K562 (cell line): ENCODE measurements around the gene MYO3B. TPM values are rescaled to one million over a fixed set of nuclear protein-coding genes. Genes with fewer than 3 reads are reported as not detected.

Experiments
- AFF1 ChIP-seq, 2 experiments: fragments of 450-650 bp; IDR thresholded peaks; 2 replicates each; pipeline ENCODE4 v1.6.1; 2018; ENCODE audit warnings: mild to moderate bottlenecking in 2 of 2, low read depth in 1 of 2; ENCODE audit not compliant: partially characterized antibody in 2 of 2
- BCL6 ChIP-seq: fragments of 250-450 bp; sonication (Bioruptor Pico); IDR thresholded peaks from 2 replicates; pipeline ENCODE4 v1.4.0; 2020
- CBX5 ChIP-seq: IDR thresholded peaks from 2 replicates; pipeline ENCODE4 v1.6.1; 2014; ENCODE audit warnings: low read depth, borderline replicate concordance
- CEBPB ChIP-seq: fragments of 450-650 bp; IDR thresholded peaks from 2 replicates; pipeline ENCODE4 v1.6.1; 2016; ENCODE audit warnings: missing genetic modification characterization, missing compliant biosample characterization
- DDX20 ChIP-seq: fragments of 450-650 bp; IDR thresholded peaks from 2 replicates; pipeline ENCODE4 v1.6.1; 2016; ENCODE audit warnings: missing genetic modification characterization, low read depth, mild to moderate bottlenecking, missing compliant biosample characterization, moderate library complexity
- HIVEP1 ChIP-seq: fragments of 250-450 bp; sonication (Bioruptor Pico); IDR thresholded peaks from 2 replicates; pipeline ENCODE4 v1.4.0; 2020; ENCODE audit warnings: mild to moderate bottlenecking
- MLLT1 ChIP-seq, 2 experiments: fragments of 450-650 bp; IDR thresholded peaks; 2 replicates each; pipeline ENCODE4 v1.6.1; 2016
- SRSF9 ChIP-seq: fragments of 200-400 bp; formaldehyde crosslinking; IDR thresholded peaks from 2 replicates; pipeline ENCODE4 v1.6.1; 2017; ENCODE audit warnings: low read depth, low read length, borderline replicate concordance
- TBP ChIP-seq: optimal IDR thresholded peaks from 2 replicates; pipeline ENCODE3; 2011; ENCODE audit warnings: low read depth, low read length, improper control_type of control experiment
- ZNF133 ChIP-seq: fragments of 250-450 bp; sonication (Bioruptor Pico); IDR thresholded peaks from 2 replicates; pipeline ENCODE4 v1.4.0; 2020; ENCODE audit warnings: mild to moderate bottlenecking
- ZNF23 ChIP-seq: fragments of 250-450 bp; sonication (Bioruptor Pico); IDR thresholded peaks from 2 replicates; pipeline ENCODE4 v1.4.0; 2020; ENCODE audit warnings: mild to moderate bottlenecking
- ZNF239 ChIP-seq: fragments of 250-450 bp; sonication (Bioruptor Pico); IDR thresholded peaks from 2 replicates; pipeline ENCODE4 v1.4.0; 2020; ENCODE audit warnings: mild to moderate bottlenecking
- ZNF449 ChIP-seq: fragments of 250-450 bp; sonication (Bioruptor Pico); IDR thresholded peaks from 2 replicates; pipeline ENCODE4 v1.8.0; 2022; ENCODE audit warnings: moderate library complexity, mild to moderate bottlenecking, inconsistent platforms
- polyA plus RNA-seq, 8 experiments: library from polyadenylated mRNA; depleted of rRNA in 4 of 8; stranded (reverse) in 5 of 8; unstranded in 3 of 8; fragments of >200 nt; fragmentation: Nextera tagmentation in 2 of 8; fragmentation: Illumina TruSeq in 1 of 8; extraction: Ambion mirVana in 2 of 8; extraction: Trizol in 1 of 8; gene quantifications; 2 replicates each; pipeline versions ENCODE4 v1.2.1 to v1.2.3, GENCODE V29; 2011 to 2014; ENCODE audit warnings: inconsistent platforms in 1 of 8, missing spikeins in 1 of 8
- total RNA-seq, 7 experiments: library from RNA; depleted of rRNA in 6 of 7; stranded (reverse); fragments of >200 nt in 6 of 7; fragmentation: Illumina TruSeq in 2 of 7; extraction: Trizol in 2 of 7; gene quantifications; 2 replicates each; pipeline versions ENCODE4 v1.2.1 to v1.2.3, GENCODE V29; 2011 to 2021; ENCODE audit warnings: low replicate concordance in 1 of 7
- TF ChIP-seq, protein P1 (sequence below): fragments of 250-450 bp; sonication (Bioruptor Pico); IDR thresholded peaks from 2 replicates; pipeline ENCODE4 v1.4.0; 2020; ENCODE audit warnings: mild to moderate bottlenecking, moderate library complexity
- TF ChIP-seq, protein P2 (sequence below): IDR thresholded peaks from 2 replicates; pipeline ENCODE4 v1.6.1; 2014; ENCODE audit warnings: antibody characterized with exemption

Gene MYO3B
- total and polyA plus RNA-seq, 9 of the 15 experiments (the other 6 are each of a cell fraction or from before 2014, with no cell fraction given): 2.7 to 6.5 (median 3.6) TPM

DNA sequence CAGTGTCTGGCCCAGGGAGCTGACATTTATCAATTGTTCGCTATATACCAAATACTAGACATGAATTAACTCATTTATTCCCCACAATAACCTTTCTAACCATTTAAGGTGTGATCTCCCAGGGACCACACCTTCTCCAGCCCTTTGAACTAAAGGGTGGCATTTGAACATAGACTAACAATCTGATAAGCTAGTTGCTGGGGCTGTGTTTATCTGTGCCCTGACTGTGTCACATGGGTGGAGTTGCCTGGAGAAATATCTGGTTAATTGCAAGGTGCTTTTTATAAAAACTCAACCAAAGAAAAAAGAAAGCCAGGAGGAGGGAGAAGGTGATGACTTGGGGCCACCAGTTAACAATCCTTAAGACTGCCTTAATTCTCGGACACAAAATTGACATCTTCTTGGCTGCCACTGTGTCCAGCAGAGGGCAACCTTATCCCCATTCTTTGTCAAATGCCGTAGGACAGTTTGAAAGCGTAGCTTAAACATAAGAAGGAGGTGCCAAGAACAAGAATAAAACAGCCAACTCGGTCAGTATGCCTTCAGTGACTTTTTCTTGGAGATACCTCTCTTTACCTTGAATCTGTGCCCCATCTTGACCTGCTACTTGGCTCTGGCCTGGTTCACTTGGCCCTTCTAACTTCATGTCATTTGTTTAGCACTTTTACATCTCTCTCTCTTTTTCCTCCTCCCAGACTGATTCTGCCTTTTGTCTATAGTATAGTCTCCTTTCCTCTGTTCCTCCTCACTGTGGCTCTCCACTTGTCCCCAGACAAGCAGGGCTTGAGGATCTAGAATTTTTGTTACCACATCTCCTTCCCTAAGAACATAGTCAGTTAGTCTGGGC is 183.4 kb downstream of the MYO3B start (continued):
- TF ChIP-seq AFF1 (IDR thresholded peaks at IDR 0.05; ENCODE audit: low read depth in 1 of 2, partially characterized antibody in 2 of 2) (peak; percentile 5 to 27), BCL6 (CRISPR knock-in tag) (no peak), ZNF23 (CRISPR knock-in tag) (no peak), CBX5 (no peak), ZNF133 (CRISPR knock-in tag) (no peak), DDX20 (tag) (no peak), ZNF239 (CRISPR knock-in tag) (peak; percentile 5), MLLT1 (IDR thresholded peaks at IDR 0.05) (0 out of 4 replicates have a peak, but pooled peaks of 1 of the 2 experiments have one; percentile 31), SRSF9 (no peak), TBP (peak; percentile 31), HIVEP1 (CRISPR knock-in tag) (no peak), ZNF449 (0 out of 2 replicates have a peak, but pooled peaks have one; percentile 13), CEBPB (tag) (no peak)
- TF ChIP-seq, protein P1, sequence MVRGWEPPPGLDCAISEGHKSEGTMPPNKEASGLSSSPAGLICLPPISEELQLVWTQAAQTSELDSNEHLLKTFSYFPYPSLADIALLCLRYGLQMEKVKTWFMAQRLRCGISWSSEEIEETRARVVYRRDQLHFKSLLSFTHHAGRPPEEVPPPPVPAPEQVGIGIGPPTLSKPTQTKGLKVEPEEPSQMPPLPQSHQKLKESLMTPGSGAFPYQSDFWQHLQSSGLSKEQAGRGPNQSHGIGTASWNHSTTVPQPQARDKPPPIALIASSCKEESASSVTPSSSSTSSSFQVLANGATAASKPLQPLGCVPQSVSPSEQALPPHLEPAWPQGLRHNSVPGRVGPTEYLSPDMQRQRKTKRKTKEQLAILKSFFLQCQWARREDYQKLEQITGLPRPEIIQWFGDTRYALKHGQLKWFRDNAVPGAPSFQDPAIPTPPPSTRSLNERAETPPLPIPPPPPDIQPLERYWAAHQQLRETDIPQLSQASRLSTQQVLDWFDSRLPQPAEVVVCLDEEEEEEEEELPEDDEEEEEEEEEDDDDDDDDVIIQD (CRISPR knock-in tag): 0 out of 2 replicates have a peak, but pooled peaks have one; percentile 14
- TF ChIP-seq, protein P2, sequence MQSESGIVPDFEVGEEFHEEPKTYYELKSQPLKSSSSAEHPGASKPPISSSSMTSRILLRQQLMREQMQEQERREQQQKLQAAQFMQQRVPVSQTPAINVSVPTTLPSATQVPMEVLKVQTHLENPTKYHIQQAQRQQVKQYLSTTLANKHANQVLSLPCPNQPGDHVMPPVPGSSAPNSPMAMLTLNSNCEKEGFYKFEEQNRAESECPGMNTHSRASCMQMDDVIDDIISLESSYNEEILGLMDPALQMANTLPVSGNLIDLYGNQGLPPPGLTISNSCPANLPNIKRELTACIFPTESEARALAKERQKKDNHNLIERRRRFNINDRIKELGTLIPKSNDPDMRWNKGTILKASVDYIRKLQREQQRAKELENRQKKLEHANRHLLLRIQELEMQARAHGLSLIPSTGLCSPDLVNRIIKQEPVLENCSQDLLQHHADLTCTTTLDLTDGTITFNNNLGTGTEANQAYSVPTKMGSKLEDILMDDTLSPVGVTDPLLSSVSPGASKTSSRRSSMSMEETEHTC: no peak
